Lower leg skin (tissue), 3 donors: ENCODE data around the gene IL36RN.

Experiments used
- POLR2A ChIP-seq, 2 donors: fragments of 450-650 bp; IDR thresholded peaks; one replicate each; pipeline ENCODE4 v1.6.1; 2016 to 2017; ENCODE audit warnings: antibody characterized with exemption in 2 of 2, mild to moderate bottlenecking in 1 of 2, moderate library complexity in 1 of 2
- TF ChIP-seq, protein P1 (sequence below), 3 donors: fragments of 450-650 bp; IDR thresholded peaks; one replicate each; pipeline ENCODE4 v1.5.1; 2016; ENCODE audit warnings: antibody characterized with exemption in 3 of 3, mild to moderate bottlenecking in 3 of 3, moderate library complexity in 2 of 3

DNA sequence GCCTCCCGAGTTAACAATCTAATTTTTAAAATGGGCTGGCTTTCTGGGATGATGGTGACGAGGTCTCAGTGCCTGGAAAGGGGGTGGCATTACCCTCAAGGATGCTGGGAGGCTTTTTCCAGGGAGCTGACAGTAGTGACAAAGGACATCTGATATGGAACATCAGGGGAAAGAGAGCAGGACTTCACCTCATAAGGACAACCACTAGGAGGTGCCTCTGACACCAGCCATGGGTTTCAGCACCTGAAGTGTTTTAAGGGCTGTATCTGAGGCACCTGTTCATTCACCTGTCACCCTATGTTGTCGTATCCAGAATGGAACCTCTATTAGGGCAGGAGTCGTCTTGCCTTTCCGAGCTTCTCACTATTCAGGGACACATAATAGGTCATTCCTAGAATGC lies 17.1 kb upstream of the IL36RN start:
- no peak for TF ChIP-seq POLR2A (IDR thresholded peaks at IDR 0.05)
- TF ChIP-seq, protein P1, sequence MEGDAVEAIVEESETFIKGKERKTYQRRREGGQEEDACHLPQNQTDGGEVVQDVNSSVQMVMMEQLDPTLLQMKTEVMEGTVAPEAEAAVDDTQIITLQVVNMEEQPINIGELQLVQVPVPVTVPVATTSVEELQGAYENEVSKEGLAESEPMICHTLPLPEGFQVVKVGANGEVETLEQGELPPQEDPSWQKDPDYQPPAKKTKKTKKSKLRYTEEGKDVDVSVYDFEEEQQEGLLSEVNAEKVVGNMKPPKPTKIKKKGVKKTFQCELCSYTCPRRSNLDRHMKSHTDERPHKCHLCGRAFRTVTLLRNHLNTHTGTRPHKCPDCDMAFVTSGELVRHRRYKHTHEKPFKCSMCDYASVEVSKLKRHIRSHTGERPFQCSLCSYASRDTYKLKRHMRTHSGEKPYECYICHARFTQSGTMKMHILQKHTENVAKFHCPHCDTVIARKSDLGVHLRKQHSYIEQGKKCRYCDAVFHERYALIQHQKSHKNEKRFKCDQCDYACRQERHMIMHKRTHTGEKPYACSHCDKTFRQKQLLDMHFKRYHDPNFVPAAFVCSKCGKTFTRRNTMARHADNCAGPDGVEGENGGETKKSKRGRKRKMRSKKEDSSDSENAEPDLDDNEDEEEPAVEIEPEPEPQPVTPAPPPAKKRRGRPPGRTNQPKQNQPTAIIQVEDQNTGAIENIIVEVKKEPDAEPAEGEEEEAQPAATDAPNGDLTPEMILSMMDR (IDR thresholded peaks at IDR 0.05): no peak
